ENCODE measurements around the gene PPFIA2.

The PPFIA2 gene

DNA sequence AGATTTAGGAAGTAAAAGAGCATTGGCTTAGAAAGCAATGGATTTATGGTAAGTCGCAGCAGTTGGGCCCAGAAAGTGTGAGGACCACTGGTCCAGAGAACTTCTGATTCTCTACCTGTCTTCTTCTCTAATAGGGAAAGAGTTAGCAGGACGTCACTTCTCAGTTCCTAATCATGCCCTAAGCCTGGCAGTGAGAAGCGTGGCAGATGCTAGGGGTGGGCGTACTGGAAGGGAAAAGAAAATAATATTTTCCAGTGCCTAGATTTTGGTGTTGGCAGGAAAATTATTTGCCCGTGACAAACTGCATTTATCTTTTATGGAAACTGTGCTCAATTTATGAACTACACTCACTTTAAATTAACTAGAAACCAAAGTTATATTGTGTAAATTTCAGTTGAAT is 212.3 kb downstream of the PPFIA2 start:
- DNase-seq (ENCODE audit: low read depth in 2 of 2): no peak

- DNase-seq (ENCODE audit: low read depth in 2 of 2): no peak
These were observed 215.5 kb downstream of the PPFIA2 start for GRCh38 chr12:81543621-81544139.

DNA sequence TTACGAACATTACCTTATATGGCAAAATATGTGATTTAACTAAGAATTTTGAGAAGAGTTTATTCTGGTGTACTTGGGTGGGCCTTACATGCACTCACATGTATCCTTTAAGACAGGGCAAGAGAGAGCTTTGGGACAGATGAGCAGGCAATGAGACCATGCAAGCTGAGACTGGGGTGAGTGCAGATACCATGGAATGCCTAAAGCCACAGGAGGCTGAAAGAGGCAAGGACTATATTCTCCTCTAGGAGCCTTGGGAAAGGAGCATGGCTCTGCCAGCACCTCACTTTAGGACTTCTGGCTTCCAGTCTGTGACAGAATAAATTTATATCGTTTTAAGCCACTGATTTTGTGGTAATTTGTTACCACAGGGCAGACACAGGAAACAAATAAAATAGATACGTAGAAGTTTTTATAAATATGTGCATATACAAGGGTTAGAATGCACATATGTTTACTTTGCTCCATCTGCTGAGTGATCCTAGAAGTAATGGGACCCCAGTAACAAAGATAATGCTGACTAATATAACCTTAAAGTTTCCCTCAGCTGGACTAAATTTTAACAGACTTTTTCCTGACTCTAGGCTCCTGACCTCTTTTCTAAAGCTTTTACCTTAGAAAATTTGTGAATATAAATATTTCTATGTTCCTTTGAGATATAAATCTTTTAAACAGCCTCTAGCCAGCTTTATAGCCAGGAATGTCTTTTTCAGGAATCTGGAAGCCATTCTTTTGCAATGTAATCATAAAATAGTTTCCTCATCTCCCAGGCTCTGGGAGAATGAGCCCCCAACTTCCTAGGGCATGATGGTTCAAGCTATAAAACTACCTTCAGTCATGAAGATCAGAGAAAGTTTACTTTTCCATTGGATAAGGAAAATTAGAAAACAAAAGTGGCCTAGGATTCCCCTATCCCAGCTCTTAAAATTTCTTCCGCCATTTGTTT is 216.8 kb downstream of the PPFIA2 start:
- DNase-seq (ENCODE audit: low read depth in 2 of 2): no peak

- no peak for DNase-seq (ENCODE audit: low read depth in 2 of 2)
These were observed 218.0 kb downstream of the PPFIA2 start for GRCh38 chr12:81541121-81541520.

DNA sequence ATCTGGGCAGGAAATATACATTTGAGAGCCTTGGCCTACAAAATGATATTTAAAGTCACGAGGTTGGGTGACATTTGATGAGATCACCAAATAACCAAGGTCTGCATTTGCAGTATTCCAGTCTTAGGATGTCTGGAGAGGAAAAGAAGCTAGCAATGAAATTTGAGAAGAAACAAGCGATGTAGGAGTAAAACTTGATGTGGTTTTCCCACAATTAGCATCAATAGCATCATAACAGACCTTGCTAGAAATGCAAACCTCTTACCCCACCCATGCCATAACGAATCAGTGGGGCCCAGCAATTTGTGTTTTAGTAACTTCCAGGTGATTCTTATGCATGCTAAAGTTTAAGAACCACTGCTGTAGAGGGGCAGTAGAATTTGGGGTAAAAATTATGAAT is 219.9 kb downstream of the PPFIA2 start:
- DNase-seq (ENCODE audit: low read depth in 2 of 2): no peak

DNA sequence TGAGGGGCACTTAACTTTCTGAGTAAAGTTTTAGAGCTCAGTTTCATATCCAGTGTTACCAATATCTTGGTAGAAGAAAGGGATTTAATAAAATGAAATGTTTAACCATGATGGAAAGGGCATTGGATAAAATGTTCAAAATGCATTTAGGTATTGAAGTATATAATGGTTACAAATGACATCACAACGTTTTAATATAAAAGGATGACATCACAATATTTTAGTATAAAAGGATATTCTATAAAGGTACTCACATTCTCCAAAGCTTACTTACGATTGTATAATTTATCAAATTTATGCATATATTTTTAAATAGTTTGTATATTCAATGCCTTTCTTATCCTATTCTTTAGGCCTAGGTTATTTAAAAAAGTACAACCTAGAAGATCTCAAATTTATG is 226.1 kb downstream of the PPFIA2 start:
- DNase-seq (ENCODE audit: low read depth in 2 of 2): no peak

DNA sequence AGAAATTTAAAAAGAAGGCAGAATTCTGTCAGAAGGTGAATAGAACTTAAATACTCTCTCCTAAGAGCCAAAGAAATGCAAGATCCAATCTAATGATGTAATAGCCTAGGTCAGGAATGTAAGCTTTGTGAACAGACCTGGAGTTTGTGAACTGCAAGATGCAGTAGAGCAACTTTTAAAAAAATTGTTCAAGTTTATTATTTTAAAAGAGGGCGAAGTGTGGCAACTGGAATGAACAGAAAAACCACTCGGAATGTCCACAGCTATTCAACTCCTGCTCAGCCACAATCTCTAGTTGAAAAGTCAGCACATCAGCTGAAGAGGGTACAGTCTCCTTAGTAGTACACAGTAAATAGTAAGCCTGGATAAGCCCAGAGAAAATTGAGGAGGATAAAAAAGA is 228.8 kb downstream of the PPFIA2 start:
- DNase-seq (ENCODE audit: low read depth in 2 of 2): no peak

DNA sequence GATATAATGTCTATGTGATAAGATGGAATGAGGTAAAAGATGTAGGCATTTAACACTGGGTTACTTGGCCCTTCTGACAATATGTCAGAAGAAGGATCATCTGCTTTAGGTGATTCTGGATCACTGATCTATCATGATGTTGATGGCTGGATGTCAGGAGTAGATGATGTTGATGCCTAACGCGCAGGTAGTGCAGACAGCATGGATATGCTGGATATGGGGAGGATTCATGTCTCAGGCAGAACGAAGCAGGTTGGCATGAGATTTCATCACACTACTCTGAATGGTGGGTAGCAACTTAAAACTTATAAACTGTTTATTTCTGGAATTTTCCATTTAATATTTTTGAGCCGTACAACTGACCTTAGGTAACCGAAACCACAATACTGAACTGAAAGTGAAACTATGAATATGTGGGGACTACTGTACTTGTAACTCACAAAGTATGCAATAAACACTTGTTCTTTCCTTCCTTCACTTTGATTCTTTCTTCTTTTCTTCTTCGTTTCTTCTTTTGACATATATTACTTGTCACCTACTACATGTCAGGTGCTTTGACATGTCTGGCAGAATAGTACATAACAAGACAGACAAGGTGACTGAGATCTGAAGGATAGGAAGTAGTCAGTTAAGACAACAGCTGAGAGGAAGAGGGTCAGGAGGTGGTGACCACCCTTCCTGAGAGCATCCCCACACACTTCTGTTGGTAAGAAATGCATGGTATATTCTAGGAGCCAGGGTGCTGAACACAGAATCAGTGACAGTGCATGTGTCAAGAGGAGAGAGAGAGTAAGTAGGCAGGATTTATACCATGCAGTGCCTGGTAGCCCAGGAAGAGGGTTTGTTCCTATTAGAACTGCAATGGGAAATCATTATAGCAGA is 238.8 kb downstream of the PPFIA2 start:
- DNase-seq (ENCODE audit: low read depth in 2 of 2): no peak

- DNase-seq (ENCODE audit: low read depth in 2 of 2): no peak
These were observed 240.5 kb downstream of the PPFIA2 start for GRCh38 chr12:81518638-81519037.

- no peak for DNase-seq (ENCODE audit: low read depth in 2 of 2)
These were observed 241.9 kb downstream of the PPFIA2 start for GRCh38 chr12:81517296-81517695.

DNA sequence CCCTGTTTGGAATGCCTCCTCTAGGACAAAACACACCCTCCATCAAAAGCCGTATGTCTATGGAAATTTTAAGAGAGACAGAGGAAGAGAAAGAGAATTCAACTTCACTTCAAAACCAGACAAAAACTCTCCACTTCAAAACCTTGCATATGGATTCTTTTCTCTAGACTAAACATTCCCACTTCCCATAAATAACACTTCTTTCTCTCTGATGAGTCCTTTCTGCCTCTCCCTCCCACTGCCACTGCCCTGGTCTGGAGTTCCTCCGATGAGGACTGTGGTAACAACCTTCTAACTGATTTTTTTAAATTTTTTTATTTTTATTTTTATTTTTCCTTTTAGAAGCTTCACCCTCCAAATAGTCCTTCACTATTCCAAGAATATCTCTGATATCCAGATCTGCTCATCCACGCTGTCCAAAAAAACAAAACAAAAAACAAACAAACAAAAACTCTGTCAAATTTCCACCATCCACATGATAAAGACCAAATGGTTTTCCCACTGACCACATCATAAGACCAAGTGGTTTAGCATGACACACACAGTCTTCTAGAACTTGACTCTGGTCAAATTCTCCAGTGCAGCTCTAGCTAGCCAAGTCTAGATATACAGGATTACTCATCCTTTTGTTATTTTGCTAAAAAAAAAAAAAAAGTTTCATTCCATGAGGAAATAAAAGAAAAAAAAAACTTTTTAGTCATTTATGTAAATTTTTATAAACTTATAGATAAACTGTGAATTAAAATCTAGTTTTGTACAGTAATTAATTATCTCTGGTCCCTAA is 256.0 kb downstream of the PPFIA2 start:
- no peak for DNase-seq (ENCODE audit: low read depth in 2 of 2)

DNA sequence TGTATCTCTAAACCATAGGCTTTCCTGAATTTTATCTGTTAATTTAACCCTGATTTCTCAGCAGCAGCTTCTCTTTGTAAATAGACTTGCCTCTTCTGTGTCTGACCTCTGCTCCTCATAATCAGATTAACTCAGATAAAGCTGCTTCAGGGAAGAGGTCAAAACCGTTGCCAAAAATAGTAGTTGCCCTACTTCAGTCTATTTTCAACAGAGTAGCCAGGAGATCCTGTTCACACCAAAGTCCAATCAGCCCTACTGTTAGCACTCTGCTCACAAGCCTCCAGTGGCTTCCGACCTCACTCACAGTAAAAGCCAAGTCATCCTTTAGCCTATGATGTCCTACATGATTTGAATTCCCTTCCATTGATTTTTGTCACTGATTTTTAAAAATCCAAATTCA is 258.4 kb downstream of the PPFIA2 start:
- no peak for DNase-seq (ENCODE audit: low read depth in 2 of 2)

GRCh38 chr12:81499809-81500208 is 259.3 kb downstream of the PPFIA2 start:
- no peak for DNase-seq (ENCODE audit: low read depth in 2 of 2)

- DNase-seq (ENCODE audit: low read depth in 2 of 2): no peak
These were observed 266.9 kb downstream of the PPFIA2 start for GRCh38 chr12:81492131-81492720.

DNA sequence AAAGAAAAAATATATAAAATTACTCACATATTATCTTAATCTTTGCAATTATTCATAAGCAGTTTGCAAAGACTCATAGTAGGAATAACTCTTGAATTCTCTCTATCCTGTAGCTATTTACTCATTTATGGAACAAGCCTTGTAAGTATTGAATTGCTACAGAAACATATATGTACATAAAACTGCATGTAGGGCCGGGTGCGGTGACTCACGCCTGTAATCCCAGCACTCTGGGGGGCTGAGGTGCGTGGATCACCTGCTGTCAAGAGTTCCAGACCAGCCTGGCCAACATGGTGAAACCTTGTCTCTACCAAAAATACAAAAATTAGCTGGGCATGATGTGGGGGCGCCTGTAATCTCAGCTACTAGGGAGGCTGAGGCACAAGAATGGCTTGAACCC is 286.2 kb downstream of the PPFIA2 start:
- no peak for DNase-seq (ENCODE audit: low read depth in 2 of 2)

- DNase-seq (ENCODE audit: low read depth in 2 of 2): no peak
These were observed 288.2 kb downstream of the PPFIA2 start for GRCh38 chr12:81470923-81471322.

DNA sequence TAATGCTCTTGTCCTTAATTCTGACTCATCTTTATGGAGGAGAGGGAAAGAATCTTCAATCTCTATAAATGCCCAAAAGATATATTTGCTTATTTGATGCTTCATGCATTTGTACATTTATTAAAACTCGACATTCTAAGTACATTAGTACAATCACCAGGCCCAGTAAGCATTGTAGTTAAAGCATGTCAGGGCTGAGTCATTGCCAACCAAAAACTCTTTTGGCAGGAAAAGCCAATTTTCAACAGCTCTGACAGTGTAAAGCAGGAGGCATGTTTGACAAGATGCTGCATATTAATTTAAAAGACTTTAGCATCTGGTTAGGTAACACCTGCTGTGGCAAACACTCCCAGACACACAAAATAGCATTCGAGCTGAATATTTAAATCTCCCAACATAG is 290.9 kb downstream of the PPFIA2 start:
- no peak for DNase-seq (ENCODE audit: low read depth in 2 of 2)

DNA sequence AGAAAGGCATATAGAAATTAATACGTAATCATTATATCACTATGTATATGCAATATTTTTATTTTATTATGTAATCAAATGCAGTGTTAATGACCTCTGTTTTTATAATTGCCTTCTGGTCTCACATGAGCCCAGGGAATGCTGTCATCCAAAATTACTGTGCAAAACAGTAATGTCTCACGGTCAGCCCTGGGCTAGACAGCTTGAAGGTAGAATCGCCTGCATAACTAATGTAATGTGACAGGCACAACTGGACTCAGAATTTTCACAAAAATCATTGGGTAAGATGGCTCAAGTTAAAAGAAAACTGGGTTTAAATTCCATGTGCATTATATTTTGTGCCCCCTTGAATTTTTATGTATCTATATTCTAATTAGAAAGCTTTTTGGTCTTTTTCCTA is 293.3 kb downstream of the PPFIA2 start:
- no peak for DNase-seq (ENCODE audit: low read depth in 2 of 2)

DNA sequence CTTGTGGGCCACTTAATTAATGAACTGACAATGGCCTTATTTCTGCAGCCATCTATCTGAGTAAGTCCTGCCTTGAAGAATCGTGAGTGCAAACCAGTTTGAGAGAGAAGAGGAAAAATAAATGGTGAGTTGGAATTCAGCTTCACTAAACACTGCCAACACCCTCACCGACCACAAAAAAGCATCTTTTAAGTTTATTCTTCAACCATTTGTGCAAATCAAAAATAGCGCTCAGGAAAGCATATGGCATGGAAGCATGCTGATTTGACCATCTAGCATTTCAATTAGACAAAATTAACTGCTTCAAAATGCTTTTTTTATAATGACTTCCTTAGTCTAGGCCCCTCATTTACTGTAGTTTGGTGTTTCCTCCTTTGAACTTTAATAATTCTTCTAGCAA is 294.0 kb downstream of the PPFIA2 start:
- DNase-seq (ENCODE audit: low read depth in 2 of 2): no peak

DNA sequence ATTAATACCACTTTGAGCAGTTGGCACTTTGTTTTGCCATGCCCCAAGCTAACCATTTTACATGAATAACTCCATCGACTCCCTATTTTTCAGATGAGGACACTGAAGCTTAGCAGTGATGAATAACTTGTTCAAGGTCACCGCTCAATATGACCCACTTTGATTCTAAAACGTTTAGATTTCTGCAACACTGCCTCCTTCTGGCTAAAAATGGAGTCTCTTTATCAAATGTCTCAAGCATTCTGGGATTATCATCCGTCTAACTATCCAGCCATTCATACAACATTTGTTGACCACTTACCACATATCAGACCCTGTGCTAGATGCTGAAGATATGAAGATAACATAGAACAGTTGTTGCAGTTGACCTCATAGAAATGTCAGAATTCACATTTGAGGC is 298.0 kb downstream of the PPFIA2 start:
- no peak for DNase-seq (ENCODE audit: low read depth in 2 of 2)
